Superior temporal gyrus (tissue), 1 donor: Measurements from ENCODE around the gene CA10.

Source experiments
- DNase-seq: peaks from one replicate; pipeline ENCODE4 v3.0.0-alpha.2; 2016; ENCODE audit errors: extremely low spot score

Gene CA10

GRCh38 chr17:51685287-51685909 is 473.1 kb downstream of the CA10 start:
- DNase-seq, result no peak

GRCh38 chr17:51684214-51684613 is 474.3 kb downstream of the CA10 start:
- no peak for DNase-seq

- DNase-seq, result no peak
Measured at GRCh38 chr17:51683291-51683690, 475.2 kb downstream of the CA10 start.

GRCh38 chr17:51682115-51682514 is 476.4 kb downstream of the CA10 start:
- no peak for DNase-seq

GRCh38 chr17:51677875-51678274 is 480.6 kb downstream of the CA10 start:
- no peak for DNase-seq

- DNase-seq, result no peak
Measured at GRCh38 chr17:51676691-51677487, 481.6 kb downstream of the CA10 start.

GRCh38 chr17:51674579-51675255 is 483.8 kb downstream of the CA10 start:
- DNase-seq, result no peak

GRCh38 chr17:51673070-51673469 is 485.4 kb downstream of the CA10 start:
- no peak for DNase-seq

GRCh38 chr17:51672065-51672464 is 486.4 kb downstream of the CA10 start:
- DNase-seq, result no peak

GRCh38 chr17:51670899-51671298 is 487.6 kb downstream of the CA10 start:
- DNase-seq, result no peak

GRCh38 chr17:51668963-51669246 is 489.6 kb downstream of the CA10 start:
- DNase-seq, result no peak

- no peak for DNase-seq
Measured at GRCh38 chr17:51668155-51668962, 490.2 kb downstream of the CA10 start.

GRCh38 chr17:51667706-51668083 is 490.8 kb downstream of the CA10 start:
- no peak for DNase-seq

- DNase-seq, result no peak
Measured at GRCh38 chr17:51666971-51667705, 491.4 kb downstream of the CA10 start.

GRCh38 chr17:51662204-51663056 is 496.1 kb downstream of the CA10 start:
- DNase-seq, result no peak

- DNase-seq, result no peak
Measured at GRCh38 chr17:51661403-51661802, 497.1 kb downstream of the CA10 start.

GRCh38 chr17:51660266-51660665 is 498.2 kb downstream of the CA10 start:
- no peak for DNase-seq

- no peak for DNase-seq
Measured at GRCh38 chr17:51657224-51657623, 501.3 kb downstream of the CA10 start.

- no peak for DNase-seq
Measured at GRCh38 chr17:51653878-51654277, 504.6 kb downstream of the CA10 start.

- DNase-seq, result no peak
Measured at GRCh38 chr17:51652529-51652928, 506.0 kb downstream of the CA10 start.
